PFSK-1 (cell line): ENCODE data around the gene GHRH.

ENCODE experiments used
- FOXP2 ChIP-seq: optimal IDR thresholded peaks from 2 replicates; pipeline ENCODE3; 2011; ENCODE audit warnings: borderline replicate concordance, control low read depth, inconsistent platforms; ENCODE audit not compliant: insufficient read depth; ENCODE audit errors: extremely low read length, extremely low read depth
- POLR2AphosphoS5 ChIP-seq: IDR thresholded peaks from 2 replicates; pipeline ENCODE4 v1.6.1; 2012; ENCODE audit warnings: low read depth, mild to moderate bottlenecking, control low read depth, low read length, moderate library complexity
- SIN3A ChIP-seq: IDR thresholded peaks from 2 replicates; pipeline ENCODE4 v1.6.1; 2012; ENCODE audit warnings: mild to moderate bottlenecking, low read length, moderate library complexity, borderline replicate concordance; ENCODE audit not compliant: insufficient read depth
- TAF1 ChIP-seq: IDR thresholded peaks from 2 replicates; pipeline ENCODE4 v1.6.1; 2012; ENCODE audit warnings: low read length, control low read depth, borderline replicate concordance; ENCODE audit not compliant: insufficient read depth
- TF ChIP-seq, protein P1 (sequence below), 2 experiments: IDR thresholded peaks; 2 replicates each; pipeline versions ENCODE4 v1.6.1 to v1.8.0; 2011 to 2012; ENCODE audit warnings: low read depth in 2 of 2, low read length in 2 of 2, control low read depth in 1 of 2, inconsistent platforms in 1 of 2, mild to moderate bottlenecking in 1 of 2, moderate library complexity in 1 of 2; ENCODE audit not compliant: insufficient read depth in 1 of 2

Gene GHRH

DNA sequence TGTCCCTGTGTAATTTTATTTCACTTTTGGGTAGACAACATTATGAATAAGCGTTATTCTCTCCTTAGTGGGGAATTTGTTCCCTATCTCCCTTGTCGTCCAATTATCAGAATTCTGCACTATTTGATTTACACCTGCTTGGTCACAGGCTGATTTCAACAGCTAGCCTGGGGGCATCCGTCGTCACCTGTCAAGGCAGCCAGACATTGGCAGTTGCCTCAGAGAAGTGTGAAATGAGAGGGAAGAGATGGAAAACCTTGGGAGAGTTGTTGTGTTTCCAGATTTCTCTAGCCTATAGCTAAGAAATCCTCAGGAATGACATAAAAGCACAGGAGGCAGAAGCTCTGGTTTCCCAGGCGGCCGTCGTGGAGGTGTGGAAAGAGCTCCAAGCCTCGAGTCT lies 891 bp upstream of the GHRH start:
- TF ChIP-seq FOXP2 (no peak), POLR2AphosphoS5 (no peak), SIN3A (no peak), TAF1 (no peak)
- TF ChIP-seq, protein P1, sequence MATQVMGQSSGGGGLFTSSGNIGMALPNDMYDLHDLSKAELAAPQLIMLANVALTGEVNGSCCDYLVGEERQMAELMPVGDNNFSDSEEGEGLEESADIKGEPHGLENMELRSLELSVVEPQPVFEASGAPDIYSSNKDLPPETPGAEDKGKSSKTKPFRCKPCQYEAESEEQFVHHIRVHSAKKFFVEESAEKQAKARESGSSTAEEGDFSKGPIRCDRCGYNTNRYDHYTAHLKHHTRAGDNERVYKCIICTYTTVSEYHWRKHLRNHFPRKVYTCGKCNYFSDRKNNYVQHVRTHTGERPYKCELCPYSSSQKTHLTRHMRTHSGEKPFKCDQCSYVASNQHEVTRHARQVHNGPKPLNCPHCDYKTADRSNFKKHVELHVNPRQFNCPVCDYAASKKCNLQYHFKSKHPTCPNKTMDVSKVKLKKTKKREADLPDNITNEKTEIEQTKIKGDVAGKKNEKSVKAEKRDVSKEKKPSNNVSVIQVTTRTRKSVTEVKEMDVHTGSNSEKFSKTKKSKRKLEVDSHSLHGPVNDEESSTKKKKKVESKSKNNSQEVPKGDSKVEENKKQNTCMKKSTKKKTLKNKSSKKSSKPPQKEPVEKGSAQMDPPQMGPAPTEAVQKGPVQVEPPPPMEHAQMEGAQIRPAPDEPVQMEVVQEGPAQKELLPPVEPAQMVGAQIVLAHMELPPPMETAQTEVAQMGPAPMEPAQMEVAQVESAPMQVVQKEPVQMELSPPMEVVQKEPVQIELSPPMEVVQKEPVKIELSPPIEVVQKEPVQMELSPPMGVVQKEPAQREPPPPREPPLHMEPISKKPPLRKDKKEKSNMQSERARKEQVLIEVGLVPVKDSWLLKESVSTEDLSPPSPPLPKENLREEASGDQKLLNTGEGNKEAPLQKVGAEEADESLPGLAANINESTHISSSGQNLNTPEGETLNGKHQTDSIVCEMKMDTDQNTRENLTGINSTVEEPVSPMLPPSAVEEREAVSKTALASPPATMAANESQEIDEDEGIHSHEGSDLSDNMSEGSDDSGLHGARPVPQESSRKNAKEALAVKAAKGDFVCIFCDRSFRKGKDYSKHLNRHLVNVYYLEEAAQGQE (IDR thresholded peaks at IDR 0.05; ENCODE audit: insufficient read depth in 1 of 2, low read depth in 2 of 2, low read length in 2 of 2): no peak

DNA sequence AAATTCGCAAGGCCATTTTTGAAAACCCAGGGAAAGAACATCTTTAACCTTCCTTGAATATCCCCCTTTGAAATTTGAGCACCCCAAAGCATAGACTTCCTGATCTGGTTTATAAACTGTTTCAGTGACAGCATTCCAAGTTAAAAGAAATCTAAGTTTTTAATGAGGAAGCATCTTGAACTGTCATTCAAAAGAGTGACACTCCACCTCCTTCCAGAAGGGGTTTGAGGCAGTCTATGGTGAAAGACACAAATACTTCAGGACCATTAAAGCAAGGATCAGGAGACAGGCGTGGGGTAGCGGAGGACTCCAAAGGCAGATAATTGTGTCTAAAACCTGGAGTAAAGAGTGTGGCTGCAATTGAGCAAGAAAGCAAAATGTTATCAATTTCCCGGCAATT lies 691 bp downstream of the GHRH start:
- TF ChIP-seq TAF1 (no peak), POLR2AphosphoS5 (no peak)

DNA sequence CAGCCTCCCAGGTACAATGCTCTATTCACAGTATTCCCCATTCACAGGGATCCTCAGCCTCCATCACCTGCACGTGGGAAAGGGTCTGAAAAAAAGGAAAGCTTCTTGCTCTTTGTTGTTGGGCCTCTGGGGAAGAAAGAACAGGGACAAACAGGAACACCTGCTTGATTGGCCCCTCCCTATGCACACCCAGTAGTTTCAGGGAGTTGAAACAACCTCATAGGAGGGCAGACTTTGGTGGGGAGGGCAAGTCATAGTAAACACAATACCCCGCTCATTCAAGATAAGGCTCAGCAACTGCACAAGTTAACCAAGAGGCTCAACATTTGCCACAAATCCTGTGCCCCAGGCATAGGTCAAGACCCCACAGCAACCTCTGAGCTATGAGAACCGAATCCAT lies 1.7 kb downstream of the GHRH start:
- TF ChIP-seq, protein P1 (IDR thresholded peaks at IDR 0.05; ENCODE audit: insufficient read depth in 1 of 2, low read depth in 2 of 2, low read length in 2 of 2): no peak
- TF ChIP-seq POLR2AphosphoS5: no peak
- no peak for TF ChIP-seq SIN3A
- no peak for TF ChIP-seq TAF1
- no peak for TF ChIP-seq FOXP2

DNA sequence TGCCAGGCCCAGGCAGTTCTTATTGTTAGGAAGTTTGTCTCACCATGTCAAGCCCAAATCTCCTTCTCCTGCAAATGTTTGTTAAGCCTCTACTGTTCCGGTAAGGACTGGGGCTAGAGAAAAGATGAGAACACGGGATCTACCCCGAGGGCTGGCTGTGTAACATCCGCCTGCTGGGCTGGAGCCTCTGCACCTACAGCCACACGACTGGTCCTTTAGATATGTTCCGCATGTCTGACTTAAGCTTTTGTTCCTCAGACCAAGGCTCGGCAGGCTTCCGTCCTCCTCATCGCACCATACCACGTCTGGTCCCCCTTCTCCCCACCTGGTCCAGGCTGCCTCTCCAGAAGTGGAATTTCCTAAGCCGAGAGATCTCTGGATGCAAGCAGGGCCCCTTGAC lies 2.6 kb downstream of the GHRH start:
- TF ChIP-seq FOXP2 (no peak), SIN3A (no peak), POLR2AphosphoS5 (no peak), TAF1 (no peak)
- TF ChIP-seq, protein P1 (IDR thresholded peaks at IDR 0.05; ENCODE audit: insufficient read depth in 1 of 2, low read depth in 2 of 2, low read length in 2 of 2): no peak

DNA sequence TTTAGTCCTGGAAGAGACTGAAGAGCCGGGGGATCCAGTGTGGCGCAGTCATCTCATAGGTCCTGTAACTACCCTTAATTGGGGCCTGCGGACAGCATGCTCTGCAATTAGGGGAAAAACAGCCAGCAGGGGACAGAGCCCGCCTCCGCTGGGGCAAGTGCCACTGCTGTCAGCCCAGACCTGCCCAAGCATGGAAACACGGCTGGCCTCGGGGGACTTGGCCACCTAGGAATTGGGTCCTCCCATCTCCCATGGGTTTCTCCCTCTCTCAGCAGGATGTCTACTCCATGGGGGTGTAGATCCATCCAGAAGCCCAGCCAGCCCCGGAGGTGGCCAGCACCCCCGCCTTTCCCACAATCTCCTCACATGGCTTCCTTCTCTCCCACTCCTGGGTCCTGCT lies 3.6 kb downstream of the GHRH start:
- TF ChIP-seq TAF1 (no peak), FOXP2 (no peak), POLR2AphosphoS5 (no peak), SIN3A (no peak)
- TF ChIP-seq, protein P1 (IDR thresholded peaks at IDR 0.05; ENCODE audit: insufficient read depth in 1 of 2, low read depth in 2 of 2, low read length in 2 of 2): no peak
